Dedifferentiated amniotic fluid mesenchymal stem cell (primary cell): Measurements from ENCODE around the gene POLR2C.
"Not testable (repeated sequence)": the region's sequence is repeated elsewhere in the genome, so short reads cannot be mapped to it uniquely, and the experiment has no call there.

Experiments used
- DNase-seq: peaks from one replicate; pipeline ENCODE4 v3.0.0-alpha.2; 2016; ENCODE audit errors: extremely low spot score

The POLR2C gene

DNA sequence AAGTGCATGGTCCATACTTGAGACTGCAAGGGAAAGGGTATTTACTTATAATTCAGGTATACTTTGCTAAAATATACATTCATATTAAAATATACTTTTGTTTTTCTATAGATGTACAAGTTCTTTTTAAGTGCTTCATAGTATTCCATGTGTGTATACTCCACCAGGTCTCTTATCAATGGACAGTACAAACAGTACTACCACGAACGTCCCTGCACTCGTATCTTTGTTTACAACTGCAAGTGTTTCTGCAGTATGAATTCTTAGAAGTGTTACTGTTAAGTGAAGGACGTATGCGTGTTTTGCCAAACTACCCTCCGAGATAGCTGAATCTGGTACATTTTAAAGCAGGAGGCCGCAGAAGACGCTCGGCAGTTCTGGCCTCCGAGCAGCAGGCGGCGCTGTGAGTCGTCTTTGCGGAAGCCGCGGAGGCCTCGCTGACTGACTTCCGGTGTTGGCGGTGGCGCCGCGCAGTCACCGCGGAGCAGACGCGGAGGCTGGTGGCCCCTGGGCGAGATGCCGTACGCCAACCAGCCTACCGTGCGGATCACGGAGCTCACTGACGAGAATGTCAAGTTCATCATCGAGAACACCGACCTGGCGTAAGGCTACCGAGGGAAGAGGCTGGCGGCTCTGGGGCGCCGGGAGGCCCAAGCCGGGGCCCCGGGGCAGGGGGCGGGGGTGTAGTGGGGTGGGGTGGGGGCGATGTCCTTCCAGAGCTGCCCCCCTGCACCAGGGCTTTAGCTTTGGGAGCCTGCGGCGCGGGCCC, at the start of gene POLR2C:
Gene POLR2C, plus strand, starts transcription at position 471 of the 769 bp plus-strand sequence. Its CDS starts 46 bp downstream, at position 517.
- peak; percentile 78 for DNase-seq

GRCh38 chr16:57413301-57413730, 49.2 kb upstream of the POLR2C start:
- no peak for DNase-seq

DNA sequence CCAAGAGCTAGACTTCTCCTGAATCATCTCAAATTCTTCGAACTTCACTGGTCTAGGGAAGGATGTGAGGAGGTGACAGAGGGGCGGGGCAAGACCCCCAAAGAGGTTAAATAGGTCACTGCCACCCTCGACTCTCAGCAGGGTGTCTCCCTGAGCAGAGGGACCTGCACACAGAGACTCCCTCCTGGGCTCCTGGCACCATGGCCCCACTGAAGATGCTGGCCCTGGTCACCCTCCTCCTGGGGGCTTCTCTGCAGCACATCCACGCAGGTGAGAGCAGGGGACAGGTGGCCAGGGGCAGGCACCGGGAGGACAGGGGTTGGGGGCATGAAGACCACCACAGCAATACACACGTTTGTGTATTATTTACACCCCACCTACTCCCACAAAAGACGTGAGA, 48.7 kb upstream of the POLR2C start:
- no peak for DNase-seq

DNA sequence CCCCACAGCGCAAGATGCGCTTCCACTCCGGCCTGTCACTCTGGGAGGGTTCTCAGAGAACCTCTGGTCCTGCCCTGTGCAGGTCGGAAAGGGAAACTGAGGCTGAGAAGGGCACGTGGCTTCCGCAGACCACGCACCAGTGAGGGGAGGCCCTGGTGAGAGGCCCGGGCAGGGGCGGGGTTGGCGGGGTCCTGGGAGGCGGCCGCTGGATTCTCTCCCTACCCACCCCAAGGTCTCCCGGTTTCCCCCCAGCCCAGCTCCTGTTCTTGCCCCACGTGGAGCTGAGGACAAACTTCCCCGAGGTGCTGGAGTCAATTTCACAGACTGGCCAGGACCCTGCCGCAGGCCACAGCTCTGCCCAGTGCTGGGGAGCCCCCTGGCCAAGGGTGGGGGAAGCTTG, 46.4 kb upstream of the POLR2C start:
- DNase-seq = no peak

DNA sequence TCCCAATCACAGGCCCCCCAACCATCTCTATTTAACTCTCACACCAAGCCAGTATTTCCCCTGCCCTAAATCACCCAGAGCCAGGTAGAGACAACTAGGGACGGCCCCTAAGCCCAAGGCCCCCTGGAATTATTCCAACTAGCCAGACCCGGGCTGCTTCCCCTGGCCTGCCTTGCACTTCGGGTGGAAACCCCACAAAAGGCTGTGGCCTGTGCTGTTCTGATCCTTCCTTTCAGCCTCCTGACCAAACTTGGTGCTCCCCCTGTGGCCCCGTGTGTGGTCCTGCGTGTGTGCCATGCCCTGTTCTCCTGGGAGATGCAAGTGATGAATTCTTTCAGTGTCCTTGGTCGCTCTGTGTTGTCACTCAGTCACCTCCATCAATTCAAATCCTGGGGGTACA, 43.0 kb upstream of the POLR2C start:
- DNase-seq = no peak

- DNase-seq = peak; percentile 49
Measured at GRCh38 chr16:57422026-57422944, 40.2 kb upstream of the POLR2C start.

- no peak for DNase-seq
Measured at GRCh38 chr16:57423152-57423551, 39.3 kb upstream of the POLR2C start.

DNA sequence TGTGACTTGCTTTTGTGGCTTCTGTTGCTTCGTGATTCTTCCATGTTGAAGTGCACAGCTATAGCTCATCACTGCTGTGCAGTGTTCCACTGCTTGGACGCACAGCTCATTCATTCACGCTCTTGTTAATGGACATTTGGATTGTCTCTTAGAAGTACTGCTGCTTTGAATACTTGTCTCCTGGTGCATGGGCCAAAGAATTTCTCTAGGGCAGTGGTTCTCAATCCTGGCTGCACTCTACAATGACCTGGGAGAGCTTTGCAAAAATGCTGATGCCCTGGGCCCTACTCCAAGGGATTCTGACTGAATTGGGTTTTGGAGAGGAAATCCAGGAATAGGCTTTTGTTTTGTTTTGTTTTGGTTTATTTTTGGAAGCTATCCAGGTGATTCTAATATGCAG, 37.9 kb upstream of the POLR2C start:
- no peak for DNase-seq

DNA sequence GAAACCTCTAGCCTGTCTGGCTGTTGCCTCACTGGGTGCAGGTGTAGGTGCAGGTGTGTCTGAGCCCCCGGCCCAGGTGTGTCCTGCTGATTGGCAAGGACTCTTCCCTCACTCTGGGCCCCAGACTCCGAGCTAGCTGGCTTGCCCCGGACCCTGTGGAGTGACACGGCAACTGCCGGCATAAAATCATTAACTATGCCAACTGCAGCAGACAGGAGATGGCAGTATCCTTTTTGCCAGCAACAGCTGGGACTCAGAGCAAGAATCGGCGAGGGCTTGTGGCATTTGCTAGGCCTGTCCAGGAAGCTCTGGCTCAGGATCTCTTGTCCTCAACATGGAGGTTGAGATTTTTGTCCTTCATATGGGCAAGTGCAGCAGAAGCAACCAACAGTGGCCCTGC, 36.1 kb upstream of the POLR2C start:
- DNase-seq = no peak

DNA sequence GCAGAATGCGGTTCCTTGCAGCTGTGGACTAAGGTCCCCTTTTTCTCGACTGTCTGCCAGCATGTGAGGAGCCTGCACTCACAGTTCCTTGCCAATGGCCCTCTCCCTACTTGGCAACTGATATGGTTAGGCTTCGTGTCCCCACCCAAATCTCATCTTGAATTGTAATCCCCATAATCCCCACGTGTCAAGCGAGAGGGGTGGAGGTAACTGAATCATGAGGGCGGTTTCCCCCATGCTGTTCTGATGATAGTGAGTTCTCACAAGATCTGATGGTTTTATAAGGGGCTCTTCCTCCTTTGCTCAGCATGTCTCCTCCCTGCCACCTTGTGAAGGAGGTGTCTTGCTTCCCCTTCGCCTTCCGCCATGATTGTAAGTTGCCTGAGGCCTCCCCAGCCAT, 35.2 kb upstream of the POLR2C start:
- no peak for DNase-seq

DNA sequence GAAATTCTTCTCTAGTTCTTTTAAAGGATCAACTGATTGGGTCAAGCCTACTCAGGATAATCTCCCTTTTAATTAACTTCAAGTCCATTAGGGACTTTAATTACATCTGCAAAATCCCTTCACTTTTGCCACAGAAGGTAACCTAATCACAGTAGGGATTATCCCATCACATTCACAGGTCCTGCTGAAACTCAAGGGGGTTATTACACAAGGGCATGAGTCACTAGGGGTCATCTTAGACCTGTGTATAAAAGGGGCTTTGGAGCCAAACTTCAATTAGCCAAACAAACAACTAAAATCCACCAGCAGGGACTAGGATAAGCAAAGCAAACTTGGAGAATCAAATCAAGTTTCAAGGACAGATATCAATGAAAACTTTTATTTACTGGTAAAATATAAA, 34.7 kb upstream of the POLR2C start:
- DNase-seq = no peak

DNA sequence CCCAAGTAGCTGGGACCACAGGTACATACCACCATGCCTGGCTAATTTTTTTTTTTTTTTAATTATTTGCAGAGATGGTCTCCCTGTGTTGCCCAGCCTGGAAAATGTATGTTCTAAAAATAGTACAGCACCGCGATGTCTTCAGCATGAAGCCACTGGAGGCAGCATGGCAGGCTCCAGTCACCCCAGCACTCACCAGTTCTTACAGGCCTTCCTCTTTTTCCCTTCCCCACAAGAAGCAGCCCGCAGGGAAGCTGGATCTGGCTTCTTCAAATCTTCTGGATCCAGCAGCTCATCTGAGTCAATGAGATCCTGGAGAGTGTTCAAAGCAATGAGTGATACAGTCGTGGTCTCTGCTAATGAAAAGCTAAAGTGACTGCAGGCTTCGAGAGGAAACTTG, 31.5 kb upstream of the POLR2C start:
- no peak for DNase-seq

- no peak for DNase-seq
Measured at GRCh38 chr16:57432505-57432904, 30.0 kb upstream of the POLR2C start.

DNA sequence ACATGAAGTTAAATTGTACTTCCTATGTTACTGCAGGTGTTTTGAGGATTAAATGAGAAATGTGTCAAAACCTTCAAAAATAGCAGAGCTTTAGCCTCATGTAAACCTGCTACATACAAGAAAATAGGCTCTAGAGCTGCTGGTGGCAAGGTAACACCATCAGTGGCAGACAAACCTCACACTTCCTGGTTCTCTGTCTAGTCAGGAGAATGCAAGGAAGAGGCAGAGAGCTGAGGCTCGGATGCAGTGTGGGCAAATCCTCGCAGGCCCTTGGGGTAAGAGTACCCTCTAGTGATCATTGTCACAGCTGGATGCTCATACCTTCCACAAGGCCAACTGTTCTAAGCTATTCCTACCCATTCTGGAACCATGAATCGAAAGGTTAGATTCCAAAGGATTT, 29.5 kb upstream of the POLR2C start:
- no peak for DNase-seq

DNA sequence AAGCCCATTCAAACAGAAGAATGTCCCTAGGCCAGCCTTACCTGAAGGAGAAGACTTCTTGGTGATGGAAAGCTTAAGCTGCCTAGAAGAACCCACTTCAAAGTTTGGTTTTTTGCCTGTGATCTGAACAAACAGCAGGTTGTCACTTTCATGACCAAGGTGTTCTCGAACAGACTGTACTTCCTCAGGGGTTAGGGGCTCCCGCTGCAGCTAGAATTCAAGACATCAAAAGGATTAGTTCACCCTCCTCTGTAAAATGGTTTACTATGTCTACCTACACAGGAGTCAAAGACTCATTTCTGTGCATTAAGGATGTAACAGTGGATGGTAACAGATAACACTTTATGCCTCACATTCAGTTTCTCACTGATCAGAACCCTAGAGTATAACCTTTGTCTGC, 28.5 kb upstream of the POLR2C start:
- DNase-seq = no peak

DNA sequence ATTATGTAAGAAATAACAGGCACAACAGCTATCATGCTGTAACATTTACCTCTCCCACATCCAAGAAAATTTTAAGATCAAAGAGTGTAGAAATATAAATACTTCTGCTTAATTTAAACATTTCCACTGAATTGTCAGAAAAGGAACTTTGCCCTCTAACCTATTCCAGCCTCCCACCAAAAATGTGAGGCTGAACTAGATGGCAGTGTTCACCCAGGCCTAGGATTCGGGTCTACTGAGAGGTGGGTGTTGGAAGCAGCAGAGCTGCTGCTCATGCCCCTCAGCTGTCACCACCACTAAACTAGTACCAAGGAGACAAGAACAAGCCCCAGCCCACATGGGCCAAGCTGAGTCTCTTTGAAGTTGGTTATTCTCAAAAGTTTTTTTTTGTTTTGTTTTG, 26.6 kb upstream of the POLR2C start:
- no peak for DNase-seq

DNA sequence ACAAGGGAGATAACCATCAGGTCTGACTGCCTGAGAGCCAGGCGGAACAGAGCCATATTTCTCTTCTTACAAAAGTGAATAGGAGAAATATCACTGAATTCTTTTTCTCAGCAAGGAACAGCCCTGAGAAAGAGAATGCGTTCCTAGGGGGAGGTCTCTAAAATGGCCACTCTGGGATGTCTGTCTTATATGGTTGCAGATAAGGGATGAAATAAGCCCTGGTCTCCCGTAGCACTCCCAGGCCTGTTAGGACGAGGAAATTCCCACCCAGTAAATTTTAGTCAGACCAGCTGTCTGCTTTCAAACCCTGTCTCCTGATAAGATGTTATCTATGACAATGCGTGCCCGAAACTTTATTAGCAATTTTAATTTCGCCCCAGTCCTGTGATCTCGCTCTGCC, 22.5 kb upstream of the POLR2C start:
- DNase-seq = not testable (repeated sequence)

- not testable (repeated sequence) for DNase-seq
Measured at GRCh38 chr16:57440551-57440950, 21.9 kb upstream of the POLR2C start.

GRCh38 chr16:57444711-57445110, 17.8 kb upstream of the POLR2C start:
- DNase-seq = no peak

DNA sequence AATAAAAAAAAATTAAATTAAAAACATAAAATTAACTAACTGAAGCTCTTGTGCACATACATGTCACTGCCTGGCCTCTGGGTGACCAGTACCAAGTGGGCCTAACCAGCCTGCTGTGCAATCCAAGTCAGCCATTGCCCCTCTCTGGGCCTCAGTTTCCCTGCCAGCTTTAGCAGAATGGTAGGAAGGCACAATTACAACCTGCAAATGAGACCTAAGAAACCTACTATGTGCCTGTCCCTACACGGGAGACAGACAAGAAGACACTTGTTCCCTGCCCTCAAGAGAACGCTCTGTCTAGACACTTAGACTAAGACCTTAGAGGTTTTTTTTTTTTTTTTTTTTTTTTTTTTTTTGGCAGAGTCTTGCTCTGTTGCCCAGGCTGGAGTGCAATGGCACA, 17.0 kb upstream of the POLR2C start:
- no peak for DNase-seq

DNA sequence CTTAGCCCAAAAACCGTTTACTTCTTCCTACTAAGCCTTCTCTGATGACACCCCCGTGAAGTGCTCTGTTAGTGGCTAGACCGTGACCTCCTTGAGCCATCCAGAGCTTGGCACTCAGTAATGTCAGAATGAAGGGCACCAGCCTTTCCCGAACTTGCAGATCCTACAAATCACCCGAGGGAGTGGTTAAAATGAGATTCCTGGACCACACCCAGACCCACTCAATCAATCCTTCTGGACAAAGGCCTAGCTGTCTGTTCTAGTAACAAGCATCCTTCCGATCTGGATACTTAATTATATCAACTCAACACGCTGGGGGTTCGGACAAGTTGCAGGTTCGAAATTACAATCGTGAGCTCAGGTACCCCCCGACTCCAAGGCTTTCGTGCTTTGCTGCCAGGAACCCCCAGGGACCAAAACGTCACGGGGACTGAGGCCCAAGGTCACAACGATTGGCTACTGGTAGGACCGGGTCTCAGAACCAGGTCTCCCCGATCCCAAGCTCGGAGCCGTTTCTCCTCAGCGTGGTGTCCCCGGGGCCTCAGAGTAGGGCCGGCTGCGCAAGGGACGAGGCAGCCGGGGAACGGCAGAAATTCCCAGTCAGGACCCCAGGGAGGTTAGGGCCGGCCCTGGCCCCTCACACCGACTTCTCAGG, 15.8 kb upstream of the POLR2C start:
- no peak for DNase-seq

DNA sequence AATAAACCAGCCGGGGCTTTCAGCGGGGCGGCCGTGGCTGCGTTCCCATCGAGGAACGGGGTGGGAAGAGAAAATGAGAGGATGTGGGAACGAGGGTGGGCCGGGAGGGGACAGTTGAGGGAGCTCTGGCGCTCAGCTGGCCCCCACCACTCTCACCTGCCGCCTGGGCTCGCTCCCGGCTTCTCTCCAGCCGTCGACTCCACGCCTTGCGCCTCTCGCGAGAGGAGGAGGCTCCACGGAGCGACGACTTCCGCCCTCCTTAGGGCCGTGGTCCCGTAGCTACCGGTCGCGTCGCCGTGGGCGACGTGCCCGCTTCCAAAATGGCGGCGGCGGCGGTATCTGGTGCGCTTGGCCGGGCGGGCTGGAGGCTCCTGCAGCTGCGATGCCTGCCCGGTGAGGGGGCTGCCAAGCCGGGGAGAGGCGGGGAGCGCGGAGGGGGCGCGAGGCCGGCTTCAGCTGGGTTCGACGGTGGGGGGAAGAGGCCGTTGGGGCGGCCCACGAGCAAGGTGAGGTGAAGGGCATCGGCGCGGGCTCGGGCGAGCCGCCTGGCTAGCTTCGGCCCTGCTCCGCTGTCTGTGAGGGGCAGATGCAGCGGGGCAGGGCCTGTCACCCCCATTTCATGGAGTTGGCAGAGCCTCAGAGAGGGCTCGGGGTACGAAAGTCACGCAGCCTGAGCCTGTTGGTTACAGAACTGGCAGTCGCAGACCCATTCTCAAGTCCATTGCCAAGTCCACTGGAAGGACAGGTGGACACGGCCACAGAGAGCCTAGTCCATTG, 15.1 kb upstream of the POLR2C start, which contains the start of the genes CIAPIN1 and COQ9:
Gene CIAPIN1, minus strand, starts transcription at position 200 of the 777 bp plus-strand sequence. CDS start 6,457 bp downstream, outside the sequence.
Gene COQ9, plus strand, starts transcription at position 294 of the 777 bp plus-strand sequence. Its CDS starts 27 bp downstream, at position 321.
- DNase-seq = peak; percentile 88
